IPS-11a (cell line): ENCODE results near the gene FRMPD4.

ENCODE experiments used
- H3K4me3 ChIP-seq: one replicate; pipeline ENCODE4 v1.5.1; 2013; ENCODE audit warnings: low read depth, low read length, control low read depth

The FRMPD4 gene

GRCh38 chrX:12423346-12423745 is 285.1 kb downstream of the FRMPD4 start:
- H3K4me3 ChIP-seq = no peak overlapping the region

GRCh38 chrX:12425496-12425895 is 287.2 kb downstream of the FRMPD4 start:
- no peak overlapping the region for H3K4me3 ChIP-seq

GRCh38 chrX:12426420-12426819 is 288.1 kb downstream of the FRMPD4 start:
- no peak overlapping the region for H3K4me3 ChIP-seq

- H3K4me3 ChIP-seq = no peak overlapping the region
These were observed 296.2 kb downstream of the FRMPD4 start for GRCh38 chrX:12434493-12434892.

GRCh38 chrX:12439416-12439815 is 301.1 kb downstream of the FRMPD4 start:
- H3K4me3 ChIP-seq = no peak overlapping the region

- no peak overlapping the region for H3K4me3 ChIP-seq
These were observed 302.0 kb downstream of the FRMPD4 start for GRCh38 chrX:12440246-12440645.

GRCh38 chrX:12441381-12442128 is 303.3 kb downstream of the FRMPD4 start:
- no peak overlapping the region for H3K4me3 ChIP-seq

- no peak overlapping the region for H3K4me3 ChIP-seq
These were observed 305.3 kb downstream of the FRMPD4 start for GRCh38 chrX:12443534-12444098.

- no peak overlapping the region for H3K4me3 ChIP-seq
These were observed 308.2 kb downstream of the FRMPD4 start for GRCh38 chrX:12446342-12447075.

GRCh38 chrX:12447448-12448064 is 309.3 kb downstream of the FRMPD4 start:
- H3K4me3 ChIP-seq = no peak overlapping the region

GRCh38 chrX:12452268-12452667 is 314.0 kb downstream of the FRMPD4 start:
- H3K4me3 ChIP-seq = no peak overlapping the region

- no peak overlapping the region for H3K4me3 ChIP-seq
These were observed 322.7 kb downstream of the FRMPD4 start for GRCh38 chrX:12460929-12461328.

- no peak overlapping the region for H3K4me3 ChIP-seq
These were observed 324.8 kb downstream of the FRMPD4 start for GRCh38 chrX:12463052-12463451.

GRCh38 chrX:12463873-12464272 is 325.6 kb downstream of the FRMPD4 start:
- no peak overlapping the region for H3K4me3 ChIP-seq

GRCh38 chrX:12467321-12467720 is 329.0 kb downstream of the FRMPD4 start:
- H3K4me3 ChIP-seq = no peak overlapping the region

GRCh38 chrX:12469296-12469695 is 331.0 kb downstream of the FRMPD4 start:
- H3K4me3 ChIP-seq = no peak overlapping the region

- H3K4me3 ChIP-seq = no peak overlapping the region
These were observed 332.8 kb downstream of the FRMPD4 start for GRCh38 chrX:12471061-12471460.

- no peak overlapping the region for H3K4me3 ChIP-seq
These were observed 342.7 kb downstream of the FRMPD4 start for GRCh38 chrX:12480956-12481355.

GRCh38 chrX:12488220-12488619 is 349.9 kb downstream of the FRMPD4 start:
- H3K4me3 ChIP-seq = no peak overlapping the region

GRCh38 chrX:12488771-12489170 is 350.5 kb downstream of the FRMPD4 start:
- H3K4me3 ChIP-seq = no peak overlapping the region

GRCh38 chrX:12489341-12489740 is 351.1 kb downstream of the FRMPD4 start:
- no peak overlapping the region for H3K4me3 ChIP-seq
